ENCODE data around the gene MX2. TPM values are rescaled to one million over a fixed set of nuclear protein-coding genes. Genes with fewer than 3 reads are reported as not detected.

Gene MX2
- total and polyA plus RNA-seq, 2 of the 4 experiments (the other 2 are of a cell fraction): 0.53 to 0.54 TPM

- no TSS peak for BruUV-seq (replicated peaks)
- Histone ChIP-seq H2BK120ac (ENCODE audit: low read depth, low read length) (no peak overlapping the region), H3K56ac (ENCODE audit: extremely low read depth, insufficient read depth, low read length) (no peak overlapping the region), H2AFZ (replicated peaks; ENCODE audit: low read length, poor library complexity) (no peak overlapping the region), H4K91ac (ENCODE audit: insufficient read depth, low read depth, low read length) (no peak overlapping the region), H2BK5ac (ENCODE audit: low read depth, low read length, poor library complexity, severe bottlenecking) (no peak overlapping the region), H3K79me1 (ENCODE audit: low read depth in 1 of 2, low read length in 2 of 2) (no peaks in the 10 kb centered on the region), H3K36me3 (ENCODE audit: control insufficient read depth, insufficient read depth, low read length) (no peaks in the 10 kb centered on the region), H3K4me3 (ENCODE audit: insufficient read depth, low read depth, low read length) (no peak overlapping the region), H3K9ac (ENCODE audit: low read depth, low read length) (no peak overlapping the region), H3K4ac (ENCODE audit: low read depth, low read length) (no peak overlapping the region), H2AK9ac (replicated peaks; ENCODE audit: low read depth, low read length, poor library complexity) (no peak overlapping the region), H3K14ac (replicated peaks; ENCODE audit: low read depth, low read length) (no peak overlapping the region), H4K20me1 (ENCODE audit: insufficient read depth, low read length) (no peaks in the 10 kb centered on the region), H2AK5ac (ENCODE audit: low read depth, low read length) (no peak overlapping the region), H3K27ac (ENCODE audit: insufficient read depth, low read length) (no peak overlapping the region), H3K27me3 (ENCODE audit: control insufficient read depth, insufficient read depth, low read length) (peaks cover 1% of the 10 kb centered on the region), H3K18ac (ENCODE audit: low read depth, low read length) (no peak overlapping the region), H2BK20ac (ENCODE audit: low read depth, low read length) (no peak overlapping the region), H3K23ac (ENCODE audit: low read depth, low read length) (no peak overlapping the region), H4K5ac (ENCODE audit: low read depth, low read length) (no peak overlapping the region), H3K4me2 (ENCODE audit: low read depth, low read length) (no peak overlapping the region), H3K9me1 (ENCODE audit: insufficient read depth, low read length) (no peaks in the 10 kb centered on the region), H2BK15ac (ENCODE audit: low read depth, low read length) (no peak overlapping the region), H4K8ac (ENCODE audit: low read depth in 2 of 2, low read length in 2 of 2) (no peak overlapping the region), H3K9me3 (ENCODE audit: control insufficient read depth, insufficient read depth, low read length) (no peaks in the 10 kb centered on the region), H3K4me1 (ENCODE audit: control insufficient read depth, insufficient read depth, low read length) (no peaks in the 10 kb centered on the region)
- in situ Hi-C loops (cut with MboI; ENCODE audit: low sequenced_read_pairs): no loop called here
- DNase-seq (no peak), ATAC-seq (ENCODE audit: low read depth) (no peak)
- TF ChIP-seq POLR2A (IDR thresholded peaks at IDR 0.05; ENCODE audit: low read depth, low read length): no peak
- dilution Hi-C loops (cut with HindIII; ENCODE audit: low sequenced_read_pairs, unreplicated experiment): no loop called here
- CTCF ChIA-PET: no interaction called here
- POLR2A ChIA-PET (ENCODE audit: unreplicated experiment): no interaction called here
- WGBS, 2 experiments (ENCODE audit: extremely low coverage in 2 of 2, insufficient read length in 1 of 2): 58% methylated on average over 2 of the region's 8 CpGs; no CpG with 5 or more reads in 1 of the 2 experiments
- intact Hi-C loops (cut with micrococcal nuclease): no loop called here
These were observed 32.1 kb downstream of the MX2 start for GRCh38 chr21:41393876-41394465.
